ENCODE measurements around the gene GMCL1. TPM values are rescaled to one million over a fixed set of nuclear protein-coding genes. Genes with fewer than 3 reads are reported as not detected.

Gene GMCL1
- total and polyA plus RNA-seq, 2 of the 13 experiments (the other 11 are each of a cell fraction or from before 2014, with no cell fraction given): 18.7 to 24.0 TPM

DNA sequence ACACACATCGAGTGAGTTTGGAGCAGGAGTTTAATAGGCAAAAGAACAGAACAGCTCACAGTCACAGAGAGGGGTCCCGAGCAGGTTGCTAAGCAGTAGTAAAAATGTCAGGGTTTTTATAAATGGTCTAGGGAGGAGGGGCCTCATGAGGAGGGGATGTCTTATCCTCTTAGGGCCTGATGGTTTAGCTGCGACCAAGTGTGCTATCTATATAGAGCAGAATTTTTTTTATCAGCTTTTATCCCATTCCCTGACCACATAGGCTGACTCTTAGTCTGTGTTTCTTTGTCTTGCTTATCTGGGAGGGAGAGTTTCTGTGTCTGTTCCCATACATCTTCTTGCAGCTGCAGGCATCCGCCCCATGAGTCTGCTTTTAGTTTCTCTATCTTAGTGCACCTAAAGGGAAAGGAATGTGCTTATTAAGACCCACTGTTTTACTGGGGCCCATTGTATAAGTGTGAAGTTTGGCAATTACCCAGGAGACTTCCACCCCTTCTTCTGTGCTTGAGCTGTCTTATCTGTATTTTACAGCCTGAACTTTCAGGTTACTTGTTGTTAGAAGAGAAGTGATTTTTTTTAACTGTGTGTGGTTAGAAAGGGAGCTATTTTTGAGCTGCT is 30.4 kb upstream of the GMCL1 start:
- no peak for ATAC-seq
- Histone ChIP-seq H3K4me2 (ENCODE audit: low read depth, low read length) (no peak overlapping the region), H3K9ac (ENCODE audit: insufficient read depth, low read depth, low read length) (no peak overlapping the region), H3K79me2 (ENCODE audit: insufficient read depth, low read length) (no peaks in the 10 kb centered on the region), H2AFZ (ENCODE audit: low read length) (no peak overlapping the region), H3K4me1 (ENCODE audit: insufficient read depth, low read length) (no peaks in the 10 kb centered on the region), H3K27ac (ENCODE audit: extremely low read length, insufficient read depth, low read length) (no peak overlapping the region), H3K4me3 (replicated peaks in 1 of 3; ENCODE audit: insufficient read depth in 1 of 3, low read depth in 2 of 3, low read length in 3 of 3) (no peak overlapping the region), H3K9me3 (ENCODE audit: low read length) (no peaks in the 10 kb centered on the region), H3K36me3 (replicated peaks in 1 of 2; ENCODE audit: control insufficient read depth in 1 of 2, insufficient read depth in 2 of 2, low read length in 2 of 2) (peaks cover 15 to 80% of the 10 kb centered on the region in 2 experiments), H4K20me1 (ENCODE audit: insufficient read depth, low read length) (no peaks in the 10 kb centered on the region; the same call in 1 of the 2 replicates), H3K27me3 (ENCODE audit: control insufficient read depth in 1 of 2, insufficient read depth in 2 of 2, low read length in 2 of 2) (no peaks in the 10 kb centered on the region)
- BruUV-seq (replicated peaks): no TSS peak
- POLR2A ChIA-PET: interaction anchor here (2.5 kb wide), 1 partner anchor 58 kb away, joined by 10 read pairs; the partner anchor contains the start of gene ANXA4
- WGBS (ENCODE audit: low lambda C conversion rate): 76% methylated on average over 4 of the region's 4 CpGs
- CTCF ChIA-PET (ENCODE audit: low intra/inter-chr PET ratio, low total read pairs): no interaction called here
- in situ Hi-C loops (cut with HindIII; ENCODE audit: extremely low pct_ligation_motif_present, low pct_unique_long_range_greater_than_20kb): no loop called here
- intact Hi-C loops (cut with micrococcal nuclease; ENCODE audit: unreplicated experiment): no loop called here
- no peak for DNase-seq (ENCODE audit: low spot score)
- no peak for FAIRE-seq
- TF ChIP-seq SIN3B (IDR thresholded peaks at IDR 0.05; ENCODE audit: low read length): no peak
- TF ChIP-seq GFI1 (CRISPR knock-in tag; IDR thresholded peaks at IDR 0.05; ENCODE audit: borderline replicate concordance): no peak
- TF ChIP-seq ZNF629 (CRISPR knock-in tag; conservative IDR thresholded peaks at IDR 0.05): no peak
- no peak for TF ChIP-seq ZNF142 (CRISPR knock-in tag; IDR thresholded peaks at IDR 0.05)
- no peak for TF ChIP-seq LCORL (IDR thresholded peaks at IDR 0.05)
- TF ChIP-seq LCORL (CRISPR knock-in tag; IDR thresholded peaks at IDR 0.05): no peak
- TF ChIP-seq MEIS2 (CRISPR knock-in tag; IDR thresholded peaks at IDR 0.05): no peak
- TF ChIP-seq HNF1A (IDR thresholded peaks at IDR 0.05; ENCODE audit: low read depth): no peak
- no peak for TF ChIP-seq HNF1A (CRISPR knock-in tag; IDR thresholded peaks at IDR 0.05; ENCODE audit: borderline replicate concordance)
- TF ChIP-seq, protein P1, sequence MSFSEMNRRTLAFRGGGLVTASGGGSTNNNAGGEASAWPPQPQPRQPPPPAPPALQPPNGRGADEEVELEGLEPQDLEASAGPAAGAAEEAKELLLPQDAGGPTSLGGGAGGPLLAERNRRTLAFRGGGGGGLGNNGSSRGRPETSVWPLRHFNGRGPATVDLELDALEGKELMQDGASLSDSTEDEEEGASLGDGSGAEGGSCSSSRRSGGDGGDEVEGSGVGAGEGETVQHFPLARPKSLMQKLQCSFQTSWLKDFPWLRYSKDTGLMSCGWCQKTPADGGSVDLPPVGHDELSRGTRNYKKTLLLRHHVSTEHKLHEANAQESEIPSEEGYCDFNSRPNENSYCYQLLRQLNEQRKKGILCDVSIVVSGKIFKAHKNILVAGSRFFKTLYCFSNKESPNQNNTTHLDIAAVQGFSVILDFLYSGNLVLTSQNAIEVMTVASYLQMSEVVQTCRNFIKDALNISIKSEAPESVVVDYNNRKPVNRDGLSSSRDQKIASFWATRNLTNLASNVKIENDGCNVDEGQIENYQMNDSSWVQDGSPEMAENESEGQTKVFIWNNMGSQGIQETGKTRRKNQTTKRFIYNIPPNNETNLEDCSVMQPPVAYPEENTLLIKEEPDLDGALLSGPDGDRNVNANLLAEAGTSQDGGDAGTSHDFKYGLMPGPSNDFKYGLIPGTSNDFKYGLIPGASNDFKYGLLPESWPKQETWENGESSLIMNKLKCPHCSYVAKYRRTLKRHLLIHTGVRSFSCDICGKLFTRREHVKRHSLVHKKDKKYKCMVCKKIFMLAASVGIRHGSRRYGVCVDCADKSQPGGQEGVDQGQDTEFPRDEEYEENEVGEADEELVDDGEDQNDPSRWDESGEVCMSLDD (CRISPR knock-in tag; IDR thresholded peaks at IDR 0.05; ENCODE audit: borderline replicate concordance): no peak
